Calu3 (cell line): ENCODE measurements around the gene FAM131A. TPM values are rescaled to one million over a fixed set of nuclear protein-coding genes. Genes with fewer than 3 reads are reported as not detected.

Experiments used
- BruUV-seq: library from RNA; stranded (reverse); fragments of 400-500 nt; replicated peaks from 2 replicates; lab custom pipeline; 2021; lab: Mats Ljungman, UMichigan
- CTCF ChIA-PET: fragments of 300-600 bp; sonication (Branson Sonifier 250); formaldehyde crosslinking; loops from one replicate; lab custom pipeline; 2022; ENCODE audit warnings: antibody characterized with exemption; lab: Charles Lee
- DNase-seq: peaks from one replicate; pipeline ENCODE4 v3.0.0; 2022
- H3K27ac Mint-ChIP-seq: one replicate; pipeline ENCODE4 v1.8.0; 2022; ENCODE audit warnings: mixed read lengths; ENCODE audit not compliant: unreplicated experiment
- H3K27me3 Mint-ChIP-seq: one replicate; pipeline ENCODE4 v1.8.0; 2022; ENCODE audit warnings: mixed read lengths; ENCODE audit not compliant: unreplicated experiment
- H3K36me3 Mint-ChIP-seq: one replicate; pipeline ENCODE4 v1.8.0; 2022; ENCODE audit warnings: mild to moderate bottlenecking, moderate library complexity, mixed read lengths; ENCODE audit not compliant: insufficient read depth, unreplicated experiment
- H3K4me1 Mint-ChIP-seq: one replicate; pipeline ENCODE4 v1.8.0; 2022; ENCODE audit warnings: mild to moderate bottlenecking, low read depth, mixed read lengths; ENCODE audit not compliant: unreplicated experiment
- H3K4me3 Mint-ChIP-seq: one replicate; pipeline ENCODE4 v1.8.0; 2022; ENCODE audit warnings: mild to moderate bottlenecking, low read depth, moderate library complexity, mixed read lengths; ENCODE audit not compliant: unreplicated experiment
- H3K9me3 Mint-ChIP-seq: one replicate; pipeline ENCODE4 v1.8.0; 2022; ENCODE audit warnings: low read depth, mixed read lengths; ENCODE audit not compliant: unreplicated experiment
- intact Hi-C: fragments of 100-400 bp; cut with micrococcal nuclease; formaldehyde crosslinking; loops from one replicate; pipeline ENCODE4 v1.10.0; 2022; ENCODE audit not compliant: unreplicated experiment
- total RNA-seq: library from RNA; stranded (reverse); gene quantifications from 2 replicates; pipeline ENCODE4 v1.2.3, GENCODE V29; 2022
- TF ChIP-seq, protein P1 (sequence below): fragments of 200-600 bp; IDR thresholded peaks from one replicate; pipeline ENCODE4 v1.8.0; 2022; ENCODE audit warnings: antibody characterized with exemption; ENCODE audit not compliant: unreplicated experiment

The FAM131A gene
- total RNA-seq, 1 experiment from 2014 or later: 24.4 TPM

DNA sequence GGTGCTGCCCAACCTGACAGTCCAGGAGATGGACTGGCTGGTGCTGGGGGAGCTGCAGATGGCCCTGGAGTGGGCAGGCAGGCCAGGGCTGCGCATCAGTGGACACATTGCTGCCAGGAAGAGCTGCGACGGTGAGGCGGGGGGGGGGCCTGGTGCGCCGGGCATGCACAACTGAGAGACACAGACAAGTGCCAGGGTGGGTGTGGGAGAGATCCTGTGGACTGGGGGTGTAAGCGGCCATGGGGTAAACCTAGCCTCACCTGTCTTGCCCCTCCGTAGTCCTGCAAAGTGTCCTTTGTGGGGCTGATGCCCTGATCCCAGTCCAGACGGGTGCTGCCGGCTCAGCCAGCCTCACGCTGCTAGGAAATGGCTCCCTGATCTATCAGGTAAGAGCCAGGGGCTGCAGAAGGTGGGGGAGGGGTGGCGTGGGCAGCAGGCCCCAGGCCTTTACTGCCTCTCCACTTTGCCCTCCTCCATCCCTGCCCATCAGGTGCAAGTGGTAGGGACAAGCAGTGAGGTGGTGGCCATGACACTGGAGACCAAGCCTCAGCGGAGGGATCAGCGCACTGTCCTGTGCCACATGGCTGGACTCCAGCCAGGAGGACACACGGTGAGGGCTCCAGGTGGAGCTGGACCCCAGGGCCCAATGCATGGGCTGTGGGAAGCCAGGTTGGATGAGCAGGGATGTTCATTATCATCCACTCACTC lies 45.8 kb downstream of the FAM131A start:
- no peaks in the 10 kb centered on the region for H3K4me1 Mint-ChIP-seq
- intact Hi-C loops: no loop called here
- peaks cover 94% of the 10 kb centered on the region for H3K27me3 Mint-ChIP-seq
- DNase-seq: no peak
- no peak overlapping the region for H3K4me3 Mint-ChIP-seq
- no peaks in the 10 kb centered on the region for H3K36me3 Mint-ChIP-seq
- CTCF ChIA-PET: interaction anchor here (1.1 to 1.4 kb wide), 2 partner anchors 12 to 29 kb away, joined by 3 to 6 read pairs; no protein-coding TSS in a partner anchor
- TF ChIP-seq, protein P1, sequence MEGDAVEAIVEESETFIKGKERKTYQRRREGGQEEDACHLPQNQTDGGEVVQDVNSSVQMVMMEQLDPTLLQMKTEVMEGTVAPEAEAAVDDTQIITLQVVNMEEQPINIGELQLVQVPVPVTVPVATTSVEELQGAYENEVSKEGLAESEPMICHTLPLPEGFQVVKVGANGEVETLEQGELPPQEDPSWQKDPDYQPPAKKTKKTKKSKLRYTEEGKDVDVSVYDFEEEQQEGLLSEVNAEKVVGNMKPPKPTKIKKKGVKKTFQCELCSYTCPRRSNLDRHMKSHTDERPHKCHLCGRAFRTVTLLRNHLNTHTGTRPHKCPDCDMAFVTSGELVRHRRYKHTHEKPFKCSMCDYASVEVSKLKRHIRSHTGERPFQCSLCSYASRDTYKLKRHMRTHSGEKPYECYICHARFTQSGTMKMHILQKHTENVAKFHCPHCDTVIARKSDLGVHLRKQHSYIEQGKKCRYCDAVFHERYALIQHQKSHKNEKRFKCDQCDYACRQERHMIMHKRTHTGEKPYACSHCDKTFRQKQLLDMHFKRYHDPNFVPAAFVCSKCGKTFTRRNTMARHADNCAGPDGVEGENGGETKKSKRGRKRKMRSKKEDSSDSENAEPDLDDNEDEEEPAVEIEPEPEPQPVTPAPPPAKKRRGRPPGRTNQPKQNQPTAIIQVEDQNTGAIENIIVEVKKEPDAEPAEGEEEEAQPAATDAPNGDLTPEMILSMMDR: no peak
- no TSS peak for BruUV-seq
- no peak overlapping the region for H3K27ac Mint-ChIP-seq
- H3K9me3 Mint-ChIP-seq: no peaks in the 10 kb centered on the region

DNA sequence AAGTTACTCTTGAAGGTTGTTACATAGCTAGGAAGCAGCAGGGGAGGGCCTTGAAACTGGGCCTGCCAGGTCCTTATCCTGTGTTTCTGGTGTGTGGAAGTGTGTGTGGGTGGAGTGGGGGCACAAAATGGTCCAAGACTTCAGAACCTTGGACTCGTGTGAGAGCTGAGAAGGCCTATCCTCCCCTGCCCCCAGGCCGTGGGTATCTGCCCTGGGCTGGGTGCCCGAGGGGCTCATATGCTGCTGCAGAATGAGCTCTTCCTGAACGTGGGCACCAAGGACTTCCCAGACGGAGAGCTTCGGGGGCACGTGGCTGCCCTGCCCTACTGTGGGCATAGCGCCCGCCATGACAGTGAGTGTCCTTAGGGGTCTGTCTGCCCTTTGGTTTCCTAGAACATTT lies 46.9 kb downstream of the FAM131A start:
- BruUV-seq: no TSS peak
- Mint-ChIP-seq H3K9me3 (no peaks in the 10 kb centered on the region), H3K36me3 (no peaks in the 10 kb centered on the region), H3K4me1 (no peaks in the 10 kb centered on the region), H3K27ac (no peak overlapping the region), H3K4me3 (no peak overlapping the region), H3K27me3 (peaks cover 94% of the 10 kb centered on the region)
- CTCF ChIA-PET: interaction anchor here (1.0 to 2.4 kb wide), 4 partner anchors 9 to 177 kb away, joined by 3 to 6 read pairs (median 5); partner anchors contain the start of gene EPHB3
- TF ChIP-seq, protein P1: no peak
- DNase-seq: no peak
- intact Hi-C loops: no loop called here

DNA sequence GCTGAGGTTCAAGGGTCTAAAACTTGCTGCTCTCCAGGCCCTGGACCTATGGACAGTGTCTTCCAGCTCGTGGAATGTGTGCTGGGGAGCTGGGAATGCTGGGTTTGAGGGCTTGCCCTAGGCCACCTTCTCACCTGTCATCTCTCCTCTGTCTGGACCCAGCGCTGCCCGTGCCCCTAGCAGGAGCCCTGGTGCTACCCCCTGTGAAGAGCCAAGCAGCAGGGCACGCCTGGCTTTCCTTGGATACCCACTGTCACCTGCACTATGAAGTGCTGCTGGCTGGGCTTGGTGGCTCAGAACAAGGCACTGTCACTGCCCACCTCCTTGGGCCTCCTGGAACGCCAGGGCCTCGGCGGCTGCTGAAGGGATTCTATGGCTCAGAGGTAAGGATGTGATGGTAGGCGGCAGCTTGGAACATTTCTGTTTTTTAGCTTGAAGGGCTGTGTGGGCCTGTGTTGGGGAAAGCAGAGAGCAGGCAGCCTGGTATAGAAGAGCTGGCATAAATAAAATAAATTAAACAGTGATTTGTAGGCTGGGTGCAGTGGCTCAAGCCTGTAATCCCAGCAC lies 47.5 kb downstream of the FAM131A start:
- peaks cover 95% of the 10 kb centered on the region for H3K27me3 Mint-ChIP-seq
- no TSS peak for BruUV-seq
- H3K4me1 Mint-ChIP-seq: no peaks in the 10 kb centered on the region
- DNase-seq: no peak
- H3K27ac Mint-ChIP-seq: no peak overlapping the region
- H3K4me3 Mint-ChIP-seq: no peak overlapping the region
- intact Hi-C loops: no loop called here
- H3K36me3 Mint-ChIP-seq: no peaks in the 10 kb centered on the region
- TF ChIP-seq, protein P1: no peak
- CTCF ChIA-PET: interaction anchor here (1.0 to 2.4 kb wide), 4 partner anchors 9 to 177 kb away, joined by 3 to 6 read pairs (median 5); partner anchors contain the start of gene EPHB3
- no peaks in the 10 kb centered on the region for H3K9me3 Mint-ChIP-seq

DNA sequence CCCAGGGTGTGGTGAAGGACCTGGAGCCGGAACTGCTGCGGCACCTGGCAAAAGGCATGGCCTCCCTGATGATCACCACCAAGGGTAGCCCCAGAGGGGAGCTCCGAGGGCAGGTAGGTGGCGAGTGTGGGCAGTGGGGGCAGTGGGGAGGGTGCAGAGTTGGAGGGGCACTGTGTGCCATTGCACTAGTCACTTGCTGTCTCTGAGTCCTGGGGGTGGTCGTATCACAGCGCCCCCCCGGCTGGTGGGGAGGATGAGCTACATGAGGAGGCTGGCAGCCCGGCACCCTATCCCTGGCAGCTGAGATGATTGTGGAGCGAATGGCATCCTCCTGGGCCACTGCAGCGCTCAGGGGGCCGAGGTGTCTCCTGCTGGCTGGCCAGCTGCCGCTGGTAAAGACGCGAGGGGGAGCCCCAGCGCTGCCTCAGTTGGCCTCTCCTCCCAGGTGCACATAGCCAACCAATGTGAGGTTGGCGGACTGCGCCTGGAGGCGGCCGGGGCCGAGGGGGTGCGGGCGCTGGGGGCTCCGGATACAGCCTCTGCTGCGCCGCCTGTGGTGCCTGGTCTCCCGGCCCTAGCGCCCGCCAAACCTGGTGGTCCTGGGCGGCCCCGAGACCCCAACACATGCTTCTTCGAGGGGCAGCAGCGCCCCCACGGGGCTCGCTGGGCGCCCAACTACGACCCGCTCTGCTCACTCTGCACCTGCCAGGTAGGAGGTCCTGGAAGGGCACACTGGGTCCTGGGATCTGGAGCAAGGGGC lies 48.8 kb downstream of the FAM131A start:
- DNase-seq: no peak
- BruUV-seq: no TSS peak
- Mint-ChIP-seq H3K36me3 (no peaks in the 10 kb centered on the region), H3K4me1 (no peaks in the 10 kb centered on the region), H3K27me3 (peaks cover 100% of the 10 kb centered on the region), H3K27ac (no peak overlapping the region), H3K4me3 (no peak overlapping the region), H3K9me3 (no peaks in the 10 kb centered on the region)
- CTCF ChIA-PET: interaction anchor here (0.6 to 2.4 kb wide), 5 partner anchors 11 to 144 kb away, joined by 3 to 6 read pairs (median 5); no protein-coding TSS in a partner anchor
- TF ChIP-seq, protein P1: no peak
- intact Hi-C loops: no loop called here
